TTC549 (cell line): ENCODE measurements around the gene AP2A2.
"Not testable (repeated sequence)": the region's sequence is repeated elsewhere in the genome, so short reads cannot be mapped to it uniquely, and the experiment has no call there.

Experiments used
- FAIRE-seq: peaks from 2 replicates; lab custom pipeline; 2012; peaks lifted over from hg19 to GRCh38; lab: Jason Lieb, UNC

The AP2A2 gene

GRCh38 chr11:954392-955153 lies 28.9 kb downstream of the AP2A2 start:
- FAIRE-seq: no peak

GRCh38 chr11:955154-956063 lies 29.7 kb downstream of the AP2A2 start:
- FAIRE-seq: no peak

- FAIRE-seq: no peak
Measured at GRCh38 chr11:957212-957920, 31.7 kb downstream of the AP2A2 start.

- no peak for FAIRE-seq
Measured at GRCh38 chr11:958101-958500, 32.4 kb downstream of the AP2A2 start.

GRCh38 chr11:959027-959426 lies 33.4 kb downstream of the AP2A2 start:
- no peak for FAIRE-seq

GRCh38 chr11:959608-960007 lies 33.9 kb downstream of the AP2A2 start:
- FAIRE-seq: no peak

GRCh38 chr11:961310-961920 lies 35.7 kb downstream of the AP2A2 start:
- not testable (repeated sequence) for FAIRE-seq

GRCh38 chr11:961921-962320 lies 36.3 kb downstream of the AP2A2 start:
- FAIRE-seq: no peak

GRCh38 chr11:962688-963087 lies 37.0 kb downstream of the AP2A2 start:
- FAIRE-seq: no peak

GRCh38 chr11:963852-964251 lies 38.2 kb downstream of the AP2A2 start:
- FAIRE-seq: no peak

- no peak for FAIRE-seq
Measured at GRCh38 chr11:965206-965775, 39.6 kb downstream of the AP2A2 start.

- FAIRE-seq: no peak
Measured at GRCh38 chr11:967995-968751, 42.5 kb downstream of the AP2A2 start.

GRCh38 chr11:968822-969221 lies 43.2 kb downstream of the AP2A2 start:
- no peak for FAIRE-seq

- no peak for FAIRE-seq
Measured at GRCh38 chr11:969651-970205, 44.1 kb downstream of the AP2A2 start.

GRCh38 chr11:970319-970871 lies 44.7 kb downstream of the AP2A2 start:
- FAIRE-seq: no peak

- no peak for FAIRE-seq
Measured at GRCh38 chr11:971092-971690, 45.5 kb downstream of the AP2A2 start.

- no peak for FAIRE-seq
Measured at GRCh38 chr11:971731-972365, 46.2 kb downstream of the AP2A2 start.

GRCh38 chr11:972523-973211 lies 47.0 kb downstream of the AP2A2 start:
- FAIRE-seq: no peak

GRCh38 chr11:973237-973636 lies 47.6 kb downstream of the AP2A2 start:
- no peak for FAIRE-seq
